Heart left ventricle (tissue), 11 donors: ENCODE results near the gene USP17L25. TPM values are rescaled to one million over a fixed set of nuclear protein-coding genes. Genes with fewer than 3 reads are reported as not detected.

Experiments used
- polyA plus RNA-seq, 2 donors: library from polyadenylated mRNA; stranded (reverse); fragments of 200-250 nt; gene quantifications; one replicate each; pipeline ENCODE4 v1.2.3, GENCODE V29; 2013
- total RNA-seq, 9 donors: library from RNA; depleted of rRNA in 2 of 9; stranded (reverse); fragments of >200 nt in 2 of 9; fragmentation: NEBNext Ultra II Directional in 3 of 9; extraction: Animal tissue kit (Norgen Biotek cat#: 25700) in 3 of 9; gene quantifications; one replicate each; pipeline versions ENCODE4 v1.1.0 to v1.2.4, GENCODE V29; 2016 to 2023
- donor health status: ischemic (EF 13 %, LVEDD 7.1; RV severe dilation, severe dysfunction).
- donor health status: healthy with polysubstance abuse.
- donor health status: DM: no; HTN: yes; CAD: no.
- donor health status: DM: no; HTN: no; CAD: no.
- donor health status: ischemic (EF 25% LVEDD 5.7; RV mildly dilated, moderate dysfunction).
- donor health status: healthy.
- donor health status: DM: yes; HTN: yes; CAD: no.
- donor health status: PGD.
- donor health status: nonischemic (EF 23%, LVEDD 6.1; RV moderate dilation, normal function).

USP17L25 gene
- total and polyA plus RNA-seq, 11 donors, result not detected

Other genes starting within 250 kb of the USP17L25 start
- not detected for gene FAM90A26, start 159.5 kb upstream of the USP17L25 start, total RNA-seq
- gene FAM90A26, start 159.5 kb upstream of the USP17L25 start, polyA plus RNA-seq, result not detected
- gene USP17L10, start 119.3 kb upstream of the USP17L25 start, total RNA-seq, result not detected
- not detected for gene USP17L10, start 119.3 kb upstream of the USP17L25 start, polyA plus RNA-seq
- gene USP17L11, start 114.5 kb upstream of the USP17L25 start, total RNA-seq, result not detected
- not detected for gene USP17L11, start 114.5 kb upstream of the USP17L25 start, polyA plus RNA-seq
- gene USP17L12, start 109.8 kb upstream of the USP17L25 start, total RNA-seq, result not detected
- not detected for gene USP17L12, start 109.8 kb upstream of the USP17L25 start, polyA plus RNA-seq
- gene USP17L13, start 105.0 kb upstream of the USP17L25 start, total RNA-seq, result not detected
- gene USP17L13, start 105.0 kb upstream of the USP17L25 start, polyA plus RNA-seq, result not detected
- gene USP17L15, start 95.5 kb upstream of the USP17L25 start, total RNA-seq, result not detected
- gene USP17L15, start 95.5 kb upstream of the USP17L25 start, polyA plus RNA-seq, result not detected
- not detected for gene USP17L17, start 86.0 kb upstream of the USP17L25 start, total RNA-seq
- not detected for gene USP17L17, start 86.0 kb upstream of the USP17L25 start, polyA plus RNA-seq
- not detected for gene USP17L18, start 81.3 kb upstream of the USP17L25 start, total RNA-seq
- not detected for gene USP17L18, start 81.3 kb upstream of the USP17L25 start, polyA plus RNA-seq
- not detected for gene USP17L19, start 76.5 kb upstream of the USP17L25 start, total RNA-seq
- not detected for gene USP17L19, start 76.5 kb upstream of the USP17L25 start, polyA plus RNA-seq
- not detected for gene USP17L20, start 71.8 kb upstream of the USP17L25 start, total RNA-seq
- gene USP17L20, start 71.8 kb upstream of the USP17L25 start, polyA plus RNA-seq, result not detected
- gene USP17L21, start 67.0 kb upstream of the USP17L25 start, total RNA-seq, result not detected
- gene USP17L21, start 67.0 kb upstream of the USP17L25 start, polyA plus RNA-seq, result not detected
- not detected for gene USP17L22, start 62.3 kb upstream of the USP17L25 start, total RNA-seq
- not detected for gene USP17L22, start 62.3 kb upstream of the USP17L25 start, polyA plus RNA-seq
- gene USP17L24, start 4.7 kb upstream of the USP17L25 start, total RNA-seq, result not detected
- not detected for gene USP17L24, start 4.7 kb upstream of the USP17L25 start, polyA plus RNA-seq
- gene USP17L26, start 4.7 kb downstream of the USP17L25 start, total RNA-seq, result not detected
- not detected for gene USP17L26, start 4.7 kb downstream of the USP17L25 start, polyA plus RNA-seq
- gene USP17L5, start 9.5 kb downstream of the USP17L25 start, total RNA-seq, result not detected
- not detected for gene USP17L5, start 9.5 kb downstream of the USP17L25 start, polyA plus RNA-seq
- gene USP17L27, start 14.2 kb downstream of the USP17L25 start, total RNA-seq, result not detected
- not detected for gene USP17L27, start 14.2 kb downstream of the USP17L25 start, polyA plus RNA-seq
- not detected for gene USP17L28, start 19.0 kb downstream of the USP17L25 start, total RNA-seq
- gene USP17L28, start 19.0 kb downstream of the USP17L25 start, polyA plus RNA-seq, result not detected
- not detected for gene USP17L29, start 23.7 kb downstream of the USP17L25 start, total RNA-seq
- not detected for gene USP17L29, start 23.7 kb downstream of the USP17L25 start, polyA plus RNA-seq
- gene USP17L30, start 33.2 kb downstream of the USP17L25 start, total RNA-seq, result not detected
- not detected for gene USP17L30, start 33.2 kb downstream of the USP17L25 start, polyA plus RNA-seq
- gene DEFB131A, start 114.5 kb downstream of the USP17L25 start, total RNA-seq, result not detected
- gene DEFB131A, start 114.5 kb downstream of the USP17L25 start, polyA plus RNA-seq, result not detected